ENCODE measurements around the gene SMARCD2.
A peak's percentile ranks its signal among the peaks of the same experiment; 100 is the strongest.
"Not testable (repeated sequence)": the region's sequence is repeated elsewhere in the genome, so short reads cannot be mapped to it uniquely, and the experiment has no call there.

The SMARCD2 gene

GRCh38 chr17:63870292-63870665, 27.8 kb upstream of the SMARCD2 start:
- DNase-seq (ENCODE audit: insufficient read length, low spot score); FAIRE-seq: not testable (repeated sequence)

GRCh38 chr17:63869491-63870291, 27.2 kb upstream of the SMARCD2 start:
- DNase-seq (ENCODE audit: insufficient read length, low spot score); FAIRE-seq: not testable (repeated sequence)

- not testable (repeated sequence) for DNase-seq (ENCODE audit: insufficient read length, low spot score); FAIRE-seq
- TF ChIP-seq, protein P1, sequence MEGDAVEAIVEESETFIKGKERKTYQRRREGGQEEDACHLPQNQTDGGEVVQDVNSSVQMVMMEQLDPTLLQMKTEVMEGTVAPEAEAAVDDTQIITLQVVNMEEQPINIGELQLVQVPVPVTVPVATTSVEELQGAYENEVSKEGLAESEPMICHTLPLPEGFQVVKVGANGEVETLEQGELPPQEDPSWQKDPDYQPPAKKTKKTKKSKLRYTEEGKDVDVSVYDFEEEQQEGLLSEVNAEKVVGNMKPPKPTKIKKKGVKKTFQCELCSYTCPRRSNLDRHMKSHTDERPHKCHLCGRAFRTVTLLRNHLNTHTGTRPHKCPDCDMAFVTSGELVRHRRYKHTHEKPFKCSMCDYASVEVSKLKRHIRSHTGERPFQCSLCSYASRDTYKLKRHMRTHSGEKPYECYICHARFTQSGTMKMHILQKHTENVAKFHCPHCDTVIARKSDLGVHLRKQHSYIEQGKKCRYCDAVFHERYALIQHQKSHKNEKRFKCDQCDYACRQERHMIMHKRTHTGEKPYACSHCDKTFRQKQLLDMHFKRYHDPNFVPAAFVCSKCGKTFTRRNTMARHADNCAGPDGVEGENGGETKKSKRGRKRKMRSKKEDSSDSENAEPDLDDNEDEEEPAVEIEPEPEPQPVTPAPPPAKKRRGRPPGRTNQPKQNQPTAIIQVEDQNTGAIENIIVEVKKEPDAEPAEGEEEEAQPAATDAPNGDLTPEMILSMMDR (IDR thresholded peaks at IDR 0.05; ENCODE audit: insufficient read depth, missing control alignments), result peak; percentile 19
Measured at GRCh38 chr17:63866625-63867024, 24.1 kb upstream of the SMARCD2 start.

DNA sequence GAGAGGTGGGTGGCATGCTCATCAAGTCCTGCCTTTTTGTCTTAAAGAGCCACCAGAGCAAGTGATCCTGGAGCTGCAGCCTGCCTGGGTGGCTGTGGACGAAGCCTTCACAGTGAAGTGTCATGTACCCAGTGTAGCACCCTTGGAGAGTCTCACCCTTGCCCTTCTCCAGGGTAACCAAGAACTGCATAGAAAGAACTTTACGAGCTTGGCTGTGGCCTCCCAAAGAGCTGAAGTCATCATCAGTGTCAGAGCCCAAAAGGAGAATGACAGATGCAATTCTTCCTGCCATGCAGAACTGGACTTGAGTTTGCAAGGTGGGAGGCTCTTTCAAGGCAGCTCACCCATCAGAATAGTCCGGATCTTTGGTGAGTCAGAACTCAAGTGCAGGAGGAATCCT, 16.8 kb upstream of the SMARCD2 start:
- FAIRE-seq, result no peak

GRCh38 chr17:63856425-63856824, 13.9 kb upstream of the SMARCD2 start:
- DNase-seq (ENCODE audit: insufficient read length, low spot score); FAIRE-seq: not testable (repeated sequence)

More for the DNA sequence above, 16.8 kb upstream of the SMARCD2 start:
- TF ChIP-seq, protein P1 (IDR thresholded peaks at IDR 0.05; ENCODE audit: insufficient read depth, missing control alignments), result no peak
- DNase-seq (ENCODE audit: insufficient read length, low spot score), result no peak

DNA sequence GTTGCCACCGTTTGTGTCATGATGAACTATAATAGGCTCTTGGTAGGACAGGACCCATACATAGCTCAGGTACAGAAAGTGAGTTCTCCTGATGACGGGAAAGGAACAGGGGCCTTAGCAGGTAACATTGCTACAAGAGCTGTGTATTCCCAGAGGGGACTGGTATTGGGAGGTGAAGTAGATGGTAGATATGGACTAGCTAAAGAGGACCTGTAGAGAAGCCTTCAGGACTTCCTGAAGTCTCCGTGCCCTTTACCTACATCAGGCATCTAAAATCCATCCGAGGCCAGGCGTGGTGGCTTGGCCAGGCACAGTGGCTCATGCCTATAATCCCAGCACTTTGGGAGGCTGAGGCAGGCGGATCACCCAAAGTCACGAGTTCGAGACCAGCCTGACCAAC, 12.7 kb upstream of the SMARCD2 start:
- FAIRE-seq, result no peak
- TF ChIP-seq, protein P1 (IDR thresholded peaks at IDR 0.05; ENCODE audit: insufficient read depth, missing control alignments), result no peak
- no peak for DNase-seq (ENCODE audit: insufficient read length, low spot score)

GRCh38 chr17:63854709-63855108, 12.2 kb upstream of the SMARCD2 start:
- FAIRE-seq (no peak), DNase-seq (ENCODE audit: insufficient read length, low spot score) (no peak)
- TF ChIP-seq, protein P1 (IDR thresholded peaks at IDR 0.05; ENCODE audit: insufficient read depth, missing control alignments), result no peak

GRCh38 chr17:63853260-63853659, 10.8 kb upstream of the SMARCD2 start:
- TF ChIP-seq, protein P1 (IDR thresholded peaks at IDR 0.05; ENCODE audit: insufficient read depth, missing control alignments), result no peak
- FAIRE-seq (no peak), DNase-seq (ENCODE audit: insufficient read length, low spot score) (no peak)

- DNase-seq (ENCODE audit: insufficient read length, low spot score) (no peak), FAIRE-seq (no peak)
- TF ChIP-seq, protein P1 (IDR thresholded peaks at IDR 0.05; ENCODE audit: insufficient read depth, missing control alignments), result no peak
Measured at GRCh38 chr17:63850401-63850800, 7.9 kb upstream of the SMARCD2 start.
